GM19035 (cell line): ENCODE data around the gene AP5B1.

Experiments
- ATAC-seq: cut with Tn5 transposase; IDR thresholded peaks from one replicate; pipeline ENCODE4 v1.9.1; 2021; ENCODE audit not compliant: unreplicated experiment

Gene AP5B1, protein sequence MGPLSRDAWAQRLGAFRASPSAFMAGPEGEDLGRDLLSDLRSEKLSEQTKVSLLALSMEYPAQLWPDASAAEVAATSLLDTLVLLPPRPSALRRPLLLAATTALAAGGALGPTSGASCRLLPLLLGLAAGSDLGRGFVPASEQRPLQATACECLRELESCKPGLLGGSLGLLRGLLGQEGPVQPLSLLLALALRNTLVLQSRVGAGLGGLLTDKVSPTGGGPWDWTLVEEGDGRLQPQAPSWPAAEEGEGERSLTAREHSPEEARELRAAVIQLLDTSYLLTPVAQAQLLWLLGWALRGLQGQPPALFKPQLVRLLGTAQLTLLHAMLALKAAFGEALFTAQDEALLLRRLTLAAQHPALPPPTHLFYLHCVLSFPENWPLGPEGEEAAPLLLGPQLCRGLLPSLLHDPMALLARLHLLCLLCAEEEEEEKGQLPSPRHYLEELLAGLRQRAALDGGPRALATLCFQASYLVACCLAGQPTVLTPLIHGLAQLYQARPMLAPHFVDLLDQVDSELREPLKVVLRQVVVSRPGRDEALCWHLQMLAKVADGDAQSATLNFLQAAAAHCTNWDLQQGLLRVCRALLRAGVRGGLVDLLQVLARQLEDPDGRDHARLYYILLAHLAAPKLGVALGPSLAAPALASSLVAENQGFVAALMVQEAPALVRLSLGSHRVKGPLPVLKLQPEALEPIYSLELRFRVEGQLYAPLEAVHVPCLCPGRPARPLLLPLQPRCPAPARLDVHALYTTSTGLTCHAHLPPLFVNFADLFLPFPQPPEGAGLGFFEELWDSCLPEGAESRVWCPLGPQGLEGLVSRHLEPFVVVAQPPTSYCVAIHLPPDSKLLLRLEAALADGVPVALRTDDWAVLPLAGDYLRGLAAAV

DNA sequence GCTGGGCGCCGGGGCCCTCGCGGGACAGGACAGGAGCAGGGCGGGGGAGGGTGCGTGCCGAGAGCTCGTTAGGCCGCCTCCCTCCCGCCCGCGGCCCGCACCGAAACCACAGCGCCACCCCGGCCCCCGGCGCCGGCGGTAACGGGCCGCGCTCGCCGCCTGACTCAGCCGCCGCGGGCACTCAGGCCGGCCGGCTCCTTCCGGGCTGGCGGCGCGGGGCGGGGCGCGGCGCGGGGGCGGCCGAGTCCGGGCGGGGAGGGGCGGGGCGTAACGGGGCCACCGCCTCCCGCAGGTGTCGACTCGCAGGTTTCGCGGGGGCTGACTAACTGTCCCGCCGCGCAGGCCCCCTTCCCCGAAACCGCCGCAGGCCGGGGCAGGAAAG lies at the start of gene AP5B1:
Gene AP5B1 (minus strand): TSS at position 207 of the 382 bp plus-strand sequence. CDS start 385 bp downstream, outside the sequence.
- ATAC-seq, result peak; percentile 51

DNA sequence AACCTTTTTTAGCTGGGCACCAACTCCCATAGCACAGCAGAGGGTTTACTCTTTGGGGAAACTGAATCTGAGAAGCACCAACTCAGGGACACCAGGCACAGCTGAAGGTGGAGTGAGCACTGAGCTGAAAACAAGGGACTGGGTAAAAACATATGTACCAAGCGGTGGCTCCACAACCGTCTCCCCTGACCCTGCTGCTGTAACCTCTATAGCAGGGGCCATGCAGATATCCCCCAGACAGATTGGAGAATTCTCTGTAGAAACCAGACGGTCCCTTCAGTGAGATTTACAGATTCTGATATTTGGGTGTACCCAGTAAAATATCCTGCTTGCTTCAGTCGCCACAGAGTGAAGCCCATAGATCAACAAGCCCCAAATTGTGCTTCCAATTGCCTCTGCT lies 48.7 kb upstream of the AP5B1 start:
- ATAC-seq, result no peak

DNA sequence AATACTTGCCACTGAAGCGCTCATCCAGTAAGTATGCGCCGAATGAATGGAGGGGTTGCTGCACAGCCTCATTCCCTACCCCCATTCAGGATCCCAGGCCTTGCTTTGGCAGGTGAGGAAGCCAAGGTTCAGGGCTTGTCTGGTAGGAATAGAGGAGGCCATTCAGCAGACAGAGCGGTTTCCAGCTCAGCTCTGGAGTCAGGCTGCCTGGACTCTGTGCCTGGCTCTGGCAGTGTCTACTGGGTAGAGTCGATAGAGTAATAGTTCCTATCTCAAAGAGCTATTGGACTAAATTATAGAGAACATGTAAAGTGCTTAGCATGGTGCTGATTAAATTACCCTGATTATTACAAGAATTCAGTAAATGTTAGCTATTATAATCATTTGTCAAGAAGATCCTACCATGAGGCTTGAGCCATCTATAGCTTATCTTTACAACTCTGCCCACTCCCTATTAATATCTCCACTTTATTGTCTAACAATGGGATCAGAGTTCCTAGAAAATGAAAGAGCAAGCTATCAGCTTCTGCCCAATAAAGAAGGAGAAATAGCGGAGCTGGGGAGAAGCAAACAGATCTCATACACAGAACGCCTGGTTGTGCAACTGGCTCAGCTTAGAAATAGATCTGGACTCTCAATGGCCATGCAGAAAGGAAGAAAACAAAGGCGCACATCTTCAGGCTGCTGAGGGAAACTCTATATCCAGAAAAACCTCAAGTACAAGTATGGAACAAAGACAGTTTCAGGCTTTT lies 46.4 kb upstream of the AP5B1 start:
- no peak for ATAC-seq

DNA sequence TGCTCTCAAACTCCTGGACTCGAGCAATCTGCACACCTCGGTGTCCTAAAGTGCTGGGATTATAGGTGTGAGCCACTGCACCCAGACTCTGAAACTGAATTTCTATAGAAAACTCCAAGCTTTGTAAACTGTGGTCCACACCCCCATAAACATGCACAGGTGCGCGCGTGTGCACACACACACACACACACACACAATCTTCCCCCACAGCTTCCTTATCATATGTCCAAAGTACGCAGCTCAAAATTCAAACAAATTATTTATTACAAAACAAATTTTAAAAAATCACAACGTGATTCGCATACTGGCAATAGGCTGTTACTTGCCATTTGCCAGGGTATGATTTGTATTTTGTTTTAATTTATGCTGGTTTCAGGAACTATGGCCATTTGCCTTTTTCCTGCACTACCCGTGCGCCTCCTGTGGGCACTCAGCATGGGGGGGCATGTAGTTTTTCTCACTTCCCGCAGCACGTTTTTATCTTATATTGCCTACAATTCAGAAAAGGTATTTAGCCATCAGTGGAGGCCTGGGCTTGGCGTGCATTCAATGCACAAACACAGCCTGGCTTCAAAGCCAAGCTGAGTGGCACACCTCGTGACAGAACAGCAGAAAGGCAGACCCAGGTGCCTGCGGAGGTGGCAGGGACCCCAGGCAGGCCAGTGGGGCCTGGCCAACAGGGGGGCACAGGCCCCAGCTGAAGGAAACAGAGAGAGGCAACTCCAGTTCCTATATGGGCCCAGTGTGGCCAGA lies 42.2 kb upstream of the AP5B1 start:
- no peak for ATAC-seq

DNA sequence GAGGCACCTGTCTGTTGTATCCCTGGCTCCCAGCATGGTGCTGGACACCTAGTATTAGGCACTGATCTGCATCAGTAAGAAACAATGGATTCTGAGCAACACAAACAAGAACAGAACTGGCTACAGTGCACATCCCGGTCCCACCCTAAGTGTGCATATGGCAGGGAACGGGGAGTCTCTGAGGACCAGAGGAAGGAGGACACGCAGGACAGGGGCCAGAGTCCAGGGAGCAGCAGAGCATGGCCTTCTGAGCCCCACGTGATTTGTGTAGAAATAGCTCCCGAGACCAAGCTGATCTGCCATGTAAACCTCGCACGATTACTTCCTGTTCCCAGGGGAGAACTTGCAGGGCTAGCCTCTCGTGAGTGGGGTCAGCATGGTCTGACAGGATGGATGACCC lies 40.3 kb upstream of the AP5B1 start:
- no peak for ATAC-seq

DNA sequence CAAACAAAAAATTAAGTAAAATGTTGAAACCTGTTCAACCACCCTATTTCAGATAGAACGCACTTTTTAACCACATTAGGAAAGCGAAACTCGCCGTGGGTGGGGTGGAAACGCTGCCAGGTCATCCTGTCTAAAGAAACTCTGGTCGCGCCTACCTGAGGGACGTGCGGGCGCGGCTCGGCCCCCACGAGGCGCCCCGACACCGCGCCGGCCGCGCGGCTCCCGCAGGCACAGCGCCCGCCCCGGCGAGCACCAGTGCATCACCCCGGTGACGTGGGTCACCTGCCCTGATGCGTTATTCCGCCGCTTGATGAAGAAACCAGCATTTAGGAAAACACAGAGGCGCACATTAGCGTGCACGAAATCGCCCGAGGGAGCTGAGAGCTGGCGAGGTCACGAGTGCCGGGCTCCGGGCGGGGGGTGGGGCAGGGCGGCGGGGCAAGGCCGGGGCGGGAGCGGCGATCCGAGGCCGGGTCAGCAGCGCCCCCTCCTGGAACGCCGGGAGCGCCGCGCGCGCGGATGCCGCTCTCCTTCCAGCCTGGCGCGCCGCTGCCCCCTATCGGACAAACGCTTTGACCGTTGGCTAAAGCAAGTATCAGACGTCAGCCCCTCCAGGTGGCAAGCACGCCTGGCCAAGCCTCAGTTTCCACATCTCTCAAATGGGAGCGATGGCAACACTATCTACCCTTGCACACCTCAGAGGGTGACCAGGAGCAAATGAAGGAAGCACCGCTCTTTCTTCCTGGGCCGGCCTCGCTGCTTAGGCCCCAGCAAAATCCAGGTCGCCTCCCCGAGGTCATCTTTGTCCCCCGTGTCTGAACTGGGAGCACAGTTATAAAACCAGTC lies 37.3 kb upstream of the AP5B1 start:
- ATAC-seq, result peak; percentile 83

DNA sequence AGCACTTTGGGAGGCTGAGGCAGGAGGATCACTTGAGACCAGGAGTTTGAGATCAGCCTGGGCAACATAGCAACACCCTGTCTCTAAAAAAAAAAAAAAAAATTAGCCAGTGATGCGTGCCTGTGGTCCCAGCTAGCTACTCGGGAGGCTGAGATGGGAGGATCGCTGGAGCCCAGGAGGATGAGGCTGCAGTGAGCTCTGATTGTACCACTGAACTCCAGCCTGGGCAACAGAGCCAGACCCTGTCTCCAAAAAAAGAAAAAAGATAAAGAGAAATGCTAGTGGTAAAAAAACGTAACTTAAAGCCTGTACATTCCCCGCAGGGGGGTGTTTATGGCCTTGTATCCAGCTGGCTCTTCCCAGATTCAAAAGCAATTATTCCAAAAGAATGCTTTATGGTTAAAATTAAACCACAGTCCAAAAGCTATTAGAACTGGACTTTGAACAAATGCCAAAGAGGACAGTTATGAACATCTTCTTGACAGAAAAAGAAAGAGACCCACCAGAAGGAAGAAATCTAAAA lies 36.6 kb upstream of the AP5B1 start:
- no peak for ATAC-seq

DNA sequence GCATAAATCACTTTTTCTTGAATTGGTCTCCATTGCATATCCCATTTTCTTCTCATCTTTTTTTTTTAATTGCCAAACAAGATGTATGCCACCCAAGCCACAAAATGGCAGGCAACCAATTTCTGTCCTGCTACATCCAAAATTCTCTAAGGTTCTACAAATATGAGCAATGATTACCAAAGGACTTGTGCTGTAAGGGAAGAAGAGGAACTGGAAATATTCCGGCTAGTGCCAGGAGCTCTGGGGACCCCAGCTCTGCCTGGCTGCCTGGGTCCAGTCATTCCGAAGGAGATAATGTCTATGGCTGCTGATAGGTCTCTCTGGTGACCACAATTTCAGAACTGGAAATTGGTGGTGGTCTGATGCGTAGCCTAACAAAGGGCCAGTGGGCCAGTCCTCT lies 35.9 kb upstream of the AP5B1 start:
- no peak for ATAC-seq

DNA sequence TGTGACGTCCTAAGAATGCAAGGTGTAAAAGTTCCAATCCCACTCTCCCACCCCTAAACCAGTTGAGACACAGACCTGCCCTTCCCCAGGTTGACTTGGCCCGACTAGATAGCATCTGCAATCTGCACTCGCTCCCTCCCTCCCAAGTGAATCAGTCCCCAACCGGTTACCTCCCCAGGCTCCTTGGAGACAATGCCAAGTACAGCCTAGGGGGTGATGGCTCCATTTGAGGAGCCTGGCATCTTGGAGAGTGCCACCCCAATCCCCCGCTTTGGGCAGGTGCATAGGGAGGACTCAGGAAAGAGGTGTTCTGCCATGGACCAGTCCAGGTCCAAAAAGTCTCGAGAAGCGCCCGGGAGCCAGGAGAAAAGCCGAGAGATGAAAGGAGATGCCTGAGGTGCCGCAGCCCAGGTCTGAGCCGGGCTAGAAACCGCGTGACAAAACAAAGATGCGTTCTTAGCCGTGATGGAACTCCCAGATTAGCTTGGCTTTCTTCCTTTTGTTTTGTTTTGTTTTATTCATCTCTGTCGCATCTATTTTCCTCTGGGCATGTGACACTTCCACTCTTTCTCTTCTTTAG lies 34.3 kb upstream of the AP5B1 start:
- no peak for ATAC-seq

DNA sequence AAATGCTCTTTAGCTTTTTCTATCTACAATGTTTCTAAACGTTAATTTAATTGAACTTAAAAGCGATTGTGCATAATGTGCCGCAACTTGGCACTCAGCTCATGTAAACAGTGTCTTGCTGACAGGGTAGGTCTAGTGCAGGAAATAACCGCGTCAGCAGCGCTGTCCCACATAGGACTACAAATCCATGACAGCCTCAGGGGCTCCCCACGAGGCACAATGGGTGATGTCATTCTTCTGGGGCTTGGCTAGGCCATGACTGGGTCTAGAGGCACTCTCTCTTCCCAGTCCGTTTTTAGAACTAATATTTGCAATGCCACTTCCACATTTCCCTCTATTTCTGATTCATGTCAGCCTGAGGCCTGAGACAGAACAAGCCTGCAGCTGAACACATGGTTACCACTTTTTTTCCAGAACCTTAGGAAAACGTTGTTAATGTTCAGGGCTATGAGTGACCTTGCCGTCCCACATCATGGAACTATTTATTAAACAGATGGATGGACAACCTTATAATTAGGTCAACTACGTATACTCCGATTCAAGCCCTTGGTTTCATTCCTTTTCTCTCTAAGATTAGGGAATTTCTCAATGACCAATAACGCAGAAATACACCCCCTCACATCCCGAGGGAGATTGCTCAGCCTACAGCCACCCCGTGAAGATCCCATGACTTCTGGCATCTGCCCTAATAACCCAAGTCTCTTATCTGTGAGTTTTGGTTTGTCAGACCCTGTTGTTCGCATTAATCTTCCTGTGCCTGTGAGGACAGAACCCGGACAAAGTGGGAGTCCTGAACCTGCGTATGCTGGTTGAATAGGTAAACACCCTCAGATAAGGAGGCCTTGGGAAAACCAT lies 33.6 kb upstream of the AP5B1 start:
- no peak for ATAC-seq

DNA sequence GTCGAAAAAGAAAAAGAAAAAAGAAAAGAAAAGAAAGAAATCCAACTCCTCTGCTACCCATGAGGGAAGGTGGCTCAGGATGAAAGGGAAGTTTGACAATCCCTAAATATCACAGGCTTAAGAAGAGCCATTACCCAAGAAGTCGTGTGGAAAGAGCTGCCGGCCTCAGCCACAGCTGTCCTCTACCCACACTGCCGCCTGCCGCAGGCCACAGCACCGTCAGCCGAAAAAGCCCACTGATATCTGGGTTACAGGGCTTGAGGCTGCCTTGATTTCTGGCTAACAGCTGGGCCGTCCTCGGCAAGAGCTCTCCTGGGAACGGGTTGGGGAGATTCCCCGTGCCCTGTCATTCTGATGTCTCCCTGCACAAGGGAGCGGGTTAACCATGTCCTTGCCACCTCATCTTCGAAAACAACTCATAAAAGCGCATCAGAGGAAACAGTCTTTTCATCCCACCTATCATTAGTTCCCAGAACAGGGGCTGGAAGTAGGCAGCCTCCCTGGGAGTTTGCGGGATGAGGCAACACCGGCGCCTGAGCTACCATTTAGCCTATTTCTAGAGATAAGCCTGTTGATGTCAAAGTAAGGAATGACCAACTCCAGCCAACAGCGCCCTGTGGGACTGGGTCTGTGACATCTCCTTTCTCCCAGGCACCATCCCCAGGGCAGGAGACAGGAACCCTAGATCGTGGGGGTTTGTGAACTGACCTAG lies 31.1 kb upstream of the AP5B1 start:
- no peak for ATAC-seq

DNA sequence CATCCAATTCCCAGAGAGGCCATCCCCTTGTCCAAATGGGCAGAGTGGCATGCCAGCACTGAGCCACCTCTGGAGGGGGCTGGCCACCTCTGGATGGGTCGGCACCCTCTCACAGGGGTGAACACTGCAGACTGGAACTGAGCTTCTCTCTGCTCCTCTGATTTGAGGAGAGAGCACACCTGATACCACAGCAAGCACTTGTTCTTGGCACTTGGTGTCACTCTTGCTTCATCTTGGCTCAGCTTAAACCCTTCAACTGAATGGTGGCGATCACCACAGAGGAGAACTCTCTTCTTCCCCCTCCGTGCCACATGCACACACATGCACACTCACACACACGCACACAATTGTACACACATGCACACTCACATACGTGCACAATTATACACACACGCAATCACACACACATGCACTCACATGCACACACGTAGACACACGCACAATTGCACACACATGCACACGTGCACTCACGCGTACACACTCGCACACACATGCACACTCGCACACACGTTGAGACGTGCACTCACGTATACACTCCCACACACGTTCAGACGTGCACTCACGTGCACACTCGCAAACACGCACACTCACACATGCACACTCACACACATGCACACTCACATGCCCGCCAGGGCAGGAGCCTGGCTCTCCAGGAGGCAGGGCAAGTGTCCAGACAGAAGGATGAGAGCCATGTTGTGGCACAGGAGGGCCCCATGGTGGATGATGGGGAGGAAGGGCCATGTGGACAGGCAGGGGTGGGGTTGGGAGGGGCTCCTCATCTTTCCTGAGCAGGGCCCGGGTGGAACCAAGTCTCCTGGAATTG lies 29.5 kb upstream of the AP5B1 start:
- no peak for ATAC-seq

DNA sequence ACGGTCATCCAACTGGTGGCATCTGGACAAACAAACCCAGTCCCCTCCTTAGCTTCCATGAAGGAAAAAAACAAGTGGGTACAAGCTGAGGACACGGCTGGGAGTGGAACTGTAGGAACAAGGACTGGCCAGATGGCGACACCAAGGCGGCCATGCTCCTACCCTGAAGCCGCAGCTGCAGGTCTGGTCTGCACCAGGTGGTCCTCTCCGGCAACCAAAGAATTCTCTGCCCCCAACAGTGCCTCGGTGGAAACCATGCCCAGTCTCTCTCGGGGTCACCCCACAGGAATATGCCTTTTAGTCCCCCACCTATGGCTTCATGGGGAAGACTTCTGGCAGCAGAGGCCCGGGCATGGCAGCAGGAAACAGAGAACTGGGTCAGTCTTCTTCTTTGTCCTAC lies 28.7 kb upstream of the AP5B1 start:
- no peak for ATAC-seq

DNA sequence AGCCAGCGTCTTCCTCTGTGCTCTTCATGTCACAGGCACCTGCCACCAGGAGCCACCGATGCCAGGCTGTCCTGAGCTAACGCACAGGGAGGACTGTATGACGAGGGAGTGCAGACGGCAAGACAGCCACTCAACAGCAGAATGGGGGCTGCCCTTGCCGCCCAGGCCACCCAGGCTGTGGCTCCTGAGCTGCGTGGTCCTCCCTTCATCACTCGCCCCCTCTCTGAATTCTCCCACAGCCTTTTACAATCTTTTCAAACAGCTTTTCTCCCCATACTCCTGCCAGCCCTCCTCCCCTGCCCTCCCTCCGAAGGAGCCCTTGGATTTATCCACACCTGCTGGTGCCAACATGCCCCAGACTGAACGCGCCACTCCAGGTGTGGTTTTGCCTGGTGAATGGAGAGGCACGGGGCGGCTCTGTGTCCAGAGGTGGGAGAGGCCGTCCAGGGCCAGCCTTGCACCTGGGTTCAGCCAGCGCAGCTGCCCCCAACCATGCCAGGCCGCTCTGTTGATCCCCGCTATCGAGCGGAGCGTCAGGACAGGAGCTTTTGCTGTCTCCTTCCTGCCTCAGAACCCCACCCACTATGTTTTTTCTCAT lies 28.1 kb upstream of the AP5B1 start:
- no peak for ATAC-seq

DNA sequence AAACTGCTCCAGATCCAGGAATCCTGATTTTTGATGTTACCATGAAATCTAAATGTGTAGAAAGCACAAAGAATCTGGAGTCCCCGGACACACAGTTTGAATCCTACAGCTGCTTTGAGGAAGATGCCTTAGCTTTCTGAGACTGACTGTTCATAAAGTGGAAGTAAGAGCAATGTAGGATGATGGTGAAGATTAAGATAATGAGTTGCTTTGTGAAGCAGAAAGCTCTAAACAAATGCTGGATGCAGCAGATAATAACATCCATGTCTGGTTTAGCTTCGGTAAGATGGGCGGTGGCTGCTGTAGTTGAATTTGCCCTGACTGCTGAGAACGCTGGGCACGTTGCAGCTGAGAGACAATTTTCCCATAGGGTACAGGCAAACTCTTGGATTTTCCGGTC lies 26.2 kb upstream of the AP5B1 start:
- no peak for ATAC-seq

DNA sequence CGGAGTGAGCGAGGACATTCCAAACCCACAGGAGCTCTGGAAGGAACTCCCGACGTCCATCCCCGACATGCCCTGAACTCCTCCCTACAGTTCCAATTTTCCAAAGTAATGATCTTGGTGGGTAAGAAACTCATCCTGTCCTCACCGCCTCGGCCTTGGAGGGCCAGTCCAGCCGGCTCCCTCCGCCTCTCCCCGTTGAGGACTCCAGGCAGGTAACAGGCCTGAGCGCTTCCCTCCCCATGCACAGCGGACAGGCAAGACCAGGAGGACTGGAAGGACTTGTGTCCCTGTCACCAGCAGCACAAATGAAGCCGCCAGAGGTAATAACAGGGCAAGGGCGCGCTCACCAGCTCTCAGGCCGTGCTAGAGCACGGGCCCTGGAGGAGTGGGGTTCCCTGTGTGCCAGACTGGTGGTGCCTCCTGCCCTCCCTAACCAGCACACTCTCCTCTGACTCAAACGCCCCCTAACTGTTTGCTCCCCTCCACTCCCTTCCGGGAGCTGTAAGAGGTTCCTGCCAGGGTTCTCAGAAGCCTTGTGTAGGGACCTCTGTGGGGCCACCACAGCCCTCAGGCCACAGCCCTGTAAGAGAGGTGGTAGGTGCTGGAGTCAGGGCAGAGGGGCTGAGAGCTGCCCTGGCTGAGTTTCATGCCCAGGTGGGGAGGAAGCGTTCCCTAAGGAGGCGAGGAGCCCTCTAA lies 23.2 kb upstream of the AP5B1 start:
- no peak for ATAC-seq
